Right lobe of liver (tissue), 4 donors: ENCODE data around the gene ZFAND6.

ENCODE experiments used
- CTCF ChIP-seq, 4 donors: fragments of 200-600 bp in 3 of 4; fragments of 450-650 bp in 1 of 4; IDR thresholded peaks; one replicate each; pipeline versions ENCODE4 v1.5.1 to v1.8.0; 2016 to 2022; ENCODE audit warnings: antibody characterized with exemption in 4 of 4, mild to moderate bottlenecking in 2 of 4
- POLR2A ChIP-seq: fragments of 450-650 bp; IDR thresholded peaks from one replicate; pipeline ENCODE4 v1.6.1; 2017; ENCODE audit warnings: antibody characterized with exemption, mild to moderate bottlenecking
- donor health status: DM: no; HTN: no; CAD: no.
- donor health status: DM: no; HTN: no; CAD: no.
- donor health status: DM: no; HTN: yes; CAD: no.

- TF ChIP-seq CTCF (IDR thresholded peaks at IDR 0.05) (no peak), POLR2A (no peak)
Measured at GRCh38 chr15:80110920-80111319, 51.4 kb downstream of the ZFAND6 start.
